DND-41 (cell line): ENCODE results near the gene SNTB2.

ENCODE experiments used
- ATAC-seq: fragments of 200-7000 bp; cut with Tn5 transposase; 3 replicates; pipeline ENCODE4 v1.9.1; 2021; ENCODE audit warnings: low read depth; ENCODE audit not compliant: insufficient read depth
- DNase-seq: peaks from one replicate; pipeline ENCODE4 v3.0.0-alpha.2; 2020
- H2AFZ ChIP-seq: 2 replicates; pipeline ENCODE4 v1.6.0; 2012; ENCODE audit warnings: low read depth, low read length
- H3K27ac ChIP-seq: 2 replicates; pipeline ENCODE4 v1.5.1; 2012; ENCODE audit warnings: low read length, inconsistent platforms
- H3K27me3 ChIP-seq: fragments of 200-600 bp; sonication (generic); 2 replicates; pipeline ENCODE4 v1.6.0; 2012; ENCODE audit warnings: low read length, mild to moderate bottlenecking, inconsistent platforms; ENCODE audit not compliant: insufficient read depth, poor library complexity
- H3K36me3 ChIP-seq: 2 replicates; pipeline ENCODE4 v1.5.1; 2012; ENCODE audit warnings: low read length, inconsistent platforms; ENCODE audit not compliant: insufficient read depth
- H3K4me1 ChIP-seq: 2 replicates; pipeline ENCODE4 v1.5.1; 2012; ENCODE audit warnings: mild to moderate bottlenecking, low read length; ENCODE audit not compliant: insufficient read depth
- H3K4me2 ChIP-seq: 2 replicates; pipeline ENCODE4 v1.6.0; 2012; ENCODE audit warnings: mild to moderate bottlenecking, moderate library complexity, low read length, inconsistent platforms; ENCODE audit not compliant: insufficient read depth
- H3K4me3 ChIP-seq, 2 experiments: fragments of 200-600 bp in 1 of 2; shearing (Covaris generic) in 1 of 2; 2 replicates each; pipeline ENCODE4 v1.5.1; 2012 to 2016; ENCODE audit warnings: inconsistent platforms in 2 of 2, low read length in 2 of 2, mild to moderate bottlenecking in 2 of 2, low read depth in 1 of 2, moderate library complexity in 1 of 2
- H3K79me2 ChIP-seq: 2 replicates; pipeline ENCODE4 v1.6.0; 2012; ENCODE audit warnings: low read length, inconsistent platforms; ENCODE audit not compliant: insufficient read depth
- H3K9ac ChIP-seq: 2 replicates; pipeline ENCODE4 v1.6.0; 2012; ENCODE audit warnings: low read depth, mild to moderate bottlenecking, inconsistent platforms, low read length, moderate library complexity
- H3K9me3 ChIP-seq: 2 replicates; pipeline ENCODE4 v1.5.1; 2012; ENCODE audit warnings: low read length, moderate library complexity, mild to moderate bottlenecking, inconsistent platforms; ENCODE audit not compliant: insufficient read depth, severe bottlenecking
- H4K20me1 ChIP-seq: 2 replicates; pipeline ENCODE4 v1.6.0; 2012; ENCODE audit warnings: low read length; ENCODE audit not compliant: insufficient read depth
- CTCF ChIP-seq: IDR thresholded peaks from 2 replicates; pipeline ENCODE4 v1.5.1; 2012; ENCODE audit warnings: borderline replicate concordance, low read length, moderate library complexity, mild to moderate bottlenecking; ENCODE audit not compliant: poor library complexity, severe bottlenecking; ENCODE audit errors: extremely low read depth
- EZH2 ChIP-seq: IDR thresholded peaks from 3 replicates; pipeline ENCODE4 v1.6.1; 2012; ENCODE audit warnings: borderline replicate concordance, low read depth, mild to moderate bottlenecking, moderate library complexity, low read length, inconsistent platforms; ENCODE audit not compliant: severe bottlenecking

The SNTB2 gene

GRCh38 chr16:69310653-69311532, 123.9 kb downstream of the SNTB2 start, which contains the start of gene VPS4A:
VPS4A (plus strand) TSS chr16:69311350; CDS start chr16:69311512, 162 bp downstream.
- H3K4me2 ChIP-seq: peak within 1 kb of the TSS; percentile 91
- H3K36me3 ChIP-seq: peaks cover 29% of the 10 kb centered on the region
- H3K4me1 ChIP-seq: peaks cover 26% of the 10 kb centered on the region
- H4K20me1 ChIP-seq: peaks cover 31% of the 10 kb centered on the region
- H3K9me3 ChIP-seq: no peaks in the 10 kb centered on the region
- peaks cover 49% of the 10 kb centered on the region for H3K79me2 ChIP-seq
- DNase-seq: peak; percentile 97
- peak; percentile 97 for ATAC-seq
- peak within 1 kb of the TSS; percentile 89 for H3K27ac ChIP-seq
- H3K27me3 ChIP-seq: no peaks in the 10 kb centered on the region
- H2AFZ ChIP-seq: peak within 1 kb of the TSS; percentile 88
- H3K9ac ChIP-seq: peak within 1 kb of the TSS; percentile 98
- peak within 1 kb of the TSS; percentile 79 to 86 for H3K4me3 ChIP-seq
- TF ChIP-seq EZH2 (no peak), CTCF (peak; percentile 93)

GRCh38 chr16:69311533-69312387, 124.8 kb downstream of the SNTB2 start:
- peak overlapping the region; percentile 91 for H3K4me2 ChIP-seq
- ATAC-seq: peak; percentile 47
- H3K79me2 ChIP-seq: peaks cover 58% of the 10 kb centered on the region
- peaks cover 37% of the 10 kb centered on the region for H3K36me3 ChIP-seq
- H3K27ac ChIP-seq: peak overlapping the region; percentile 89
- TF ChIP-seq EZH2: no peak
- TF ChIP-seq CTCF: peak; percentile 33
- H3K4me3 ChIP-seq: peak overlapping the region; percentile 79 to 86
- H3K9ac ChIP-seq: peak overlapping the region; percentile 98
- H2AFZ ChIP-seq: peak overlapping the region; percentile 88
- DNase-seq: peak; percentile 32
- no peaks in the 10 kb centered on the region for H3K9me3 ChIP-seq
- H3K27me3 ChIP-seq: no peaks in the 10 kb centered on the region
- H3K4me1 ChIP-seq: peaks cover 26% of the 10 kb centered on the region
- H4K20me1 ChIP-seq: peaks cover 39% of the 10 kb centered on the region

- peaks cover 50% of the 10 kb centered on the region for H3K36me3 ChIP-seq
- DNase-seq (no peak), ATAC-seq (no peak)
- TF ChIP-seq CTCF (no peak), EZH2 (no peak)
- peak overlapping the region; percentile 91; the same call in 1 of the 2 replicates for H3K4me2 ChIP-seq
- peaks cover 26% of the 10 kb centered on the region for H3K4me1 ChIP-seq
- no peak overlapping the region for H2AFZ ChIP-seq
- H3K9ac ChIP-seq: no peak overlapping the region
- peaks cover 48% of the 10 kb centered on the region for H4K20me1 ChIP-seq
- no peaks in the 10 kb centered on the region for H3K9me3 ChIP-seq
- peaks cover 64% of the 10 kb centered on the region for H3K79me2 ChIP-seq
- H3K4me3 ChIP-seq: no peak overlapping the region
- H3K27me3 ChIP-seq: no peaks in the 10 kb centered on the region
- H3K27ac ChIP-seq: no peak overlapping the region
These were observed 126.5 kb downstream of the SNTB2 start for GRCh38 chr16:69313469-69313868.
